MCF 10A (cell line): ENCODE measurements around the gene SASH1. TPM values are rescaled to one million over a fixed set of nuclear protein-coding genes. Genes with fewer than 3 reads are reported as not detected.
"Not testable (repeated sequence)": the region's sequence is repeated elsewhere in the genome, so short reads cannot be mapped to it uniquely, and the experiment has no call there.

Experiments used
- BruUV-seq: library from RNA; stranded (reverse); fragments of 400-500 nt; replicated peaks from 2 replicates; lab custom pipeline; 2021; lab: Mats Ljungman, UMichigan
- CTCF ChIA-PET: fragments of 300-600 bp; sonication (Branson Sonifier 250); formaldehyde crosslinking; extraction: SDS; loops from one replicate; lab custom pipeline; 2021; ENCODE audit warnings: antibody characterized with exemption, inconsistent platforms; lab: Yijun Ruan, JAX
- POLR2A ChIA-PET: fragments of 300-600, 350-650 bp; sonication (Branson Sonifier 250); formaldehyde crosslinking; extraction: SDS; loops from one replicate; lab custom pipeline; 2020; ENCODE audit warnings: antibody characterized with exemption, inconsistent platforms; lab: Yijun Ruan, JAX
- DNase-seq: peaks from one replicate; pipeline ENCODE4 v3.0.0-alpha.2; 2018; ENCODE audit not compliant: unreplicated experiment
- H3K27ac Mint-ChIP-seq: one replicate; pipeline ENCODE4 v1.8.0; 2022; ENCODE audit warnings: mild to moderate bottlenecking, low read depth, mixed read lengths; ENCODE audit not compliant: unreplicated experiment
- H3K27me3 Mint-ChIP-seq: one replicate; pipeline ENCODE4 v1.8.0; 2022; ENCODE audit warnings: mixed read lengths; ENCODE audit not compliant: insufficient read depth, unreplicated experiment
- H3K36me3 Mint-ChIP-seq: one replicate; pipeline ENCODE4 v1.8.0; 2022; ENCODE audit warnings: mild to moderate bottlenecking, moderate library complexity, mixed read lengths; ENCODE audit not compliant: insufficient read depth, unreplicated experiment
- H3K4me1 Mint-ChIP-seq: one replicate; pipeline ENCODE4 v1.8.0; 2022; ENCODE audit warnings: mixed read lengths; ENCODE audit not compliant: insufficient read depth, unreplicated experiment
- H3K4me3 Mint-ChIP-seq: one replicate; pipeline ENCODE4 v1.8.0; 2022; ENCODE audit warnings: mild to moderate bottlenecking, moderate library complexity, mixed read lengths; ENCODE audit not compliant: unreplicated experiment
- H3K9me3 Mint-ChIP-seq: one replicate; pipeline ENCODE4 v1.8.0; 2022; ENCODE audit warnings: mixed read lengths; ENCODE audit not compliant: unreplicated experiment
- intact Hi-C: fragments of 100-400 bp; cut with micrococcal nuclease; formaldehyde crosslinking; loops from 2 replicates; pipeline ENCODE4 v1.14.1; 2022
- total RNA-seq: library from RNA; stranded (reverse); gene quantifications from 2 replicates; pipeline ENCODE4 v1.2.3, GENCODE V29; 2022
- TF ChIP-seq, protein P1 (sequence below): fragments of 200-600 bp; IDR thresholded peaks from one replicate; pipeline ENCODE4 v1.8.0; 2022; ENCODE audit warnings: antibody characterized with exemption, mild to moderate bottlenecking; ENCODE audit not compliant: unreplicated experiment

The SASH1 gene
- total RNA-seq, 1 experiment from 2014 or later: 18.4 TPM

DNA sequence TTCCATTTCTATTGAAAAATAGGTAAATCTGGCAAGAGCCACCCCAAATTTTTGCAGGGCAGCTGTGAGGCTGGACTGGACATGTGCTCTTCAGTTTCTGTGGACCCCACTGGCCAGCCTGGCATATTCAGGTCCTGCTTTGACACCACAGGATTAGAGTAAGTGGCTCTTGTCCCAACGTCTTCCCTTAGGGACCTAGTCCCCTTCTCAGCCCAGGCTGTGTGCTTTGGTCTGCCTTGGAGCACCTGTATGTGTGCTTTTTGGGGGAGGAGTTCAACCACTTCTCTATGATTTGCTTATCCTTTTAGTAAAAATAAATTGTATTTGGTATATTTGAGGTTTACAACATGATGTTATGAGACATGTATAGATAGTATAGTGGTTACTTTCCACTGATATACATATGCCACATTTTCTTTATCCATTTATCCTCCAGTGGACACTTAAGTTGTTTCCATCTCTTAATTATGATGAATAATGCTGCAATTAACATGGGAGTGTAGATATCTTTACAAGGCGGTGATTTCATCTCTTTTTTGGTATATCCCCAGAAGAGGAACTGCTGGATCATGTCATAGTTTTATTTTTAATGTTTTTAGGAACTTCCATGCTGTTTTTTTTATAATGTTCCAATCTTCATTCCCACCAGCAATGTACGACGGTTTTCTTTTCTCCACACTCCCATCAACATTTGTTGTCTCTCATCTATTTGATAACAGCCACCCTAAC, 236.4 kb downstream of the SASH1 start:
- no peaks in the 10 kb centered on the region for H3K36me3 Mint-ChIP-seq
- POLR2A ChIA-PET: interaction anchor here (0.6 to 0.9 kb wide), 3 partner anchors 124 to 683 kb away, joined by 3 read pairs; no protein-coding TSS in a partner anchor
- H3K9me3 Mint-ChIP-seq: no peaks in the 10 kb centered on the region
- no peaks in the 10 kb centered on the region for H3K27me3 Mint-ChIP-seq
- H3K27ac Mint-ChIP-seq: no peak overlapping the region
- H3K4me3 Mint-ChIP-seq: no peak overlapping the region
- intact Hi-C loops: loop anchor here (1.0 to 5.0 kb wide), 7 partner anchors 122 to 854 kb away; no protein-coding TSS in a partner anchor
- TF ChIP-seq, protein P1, sequence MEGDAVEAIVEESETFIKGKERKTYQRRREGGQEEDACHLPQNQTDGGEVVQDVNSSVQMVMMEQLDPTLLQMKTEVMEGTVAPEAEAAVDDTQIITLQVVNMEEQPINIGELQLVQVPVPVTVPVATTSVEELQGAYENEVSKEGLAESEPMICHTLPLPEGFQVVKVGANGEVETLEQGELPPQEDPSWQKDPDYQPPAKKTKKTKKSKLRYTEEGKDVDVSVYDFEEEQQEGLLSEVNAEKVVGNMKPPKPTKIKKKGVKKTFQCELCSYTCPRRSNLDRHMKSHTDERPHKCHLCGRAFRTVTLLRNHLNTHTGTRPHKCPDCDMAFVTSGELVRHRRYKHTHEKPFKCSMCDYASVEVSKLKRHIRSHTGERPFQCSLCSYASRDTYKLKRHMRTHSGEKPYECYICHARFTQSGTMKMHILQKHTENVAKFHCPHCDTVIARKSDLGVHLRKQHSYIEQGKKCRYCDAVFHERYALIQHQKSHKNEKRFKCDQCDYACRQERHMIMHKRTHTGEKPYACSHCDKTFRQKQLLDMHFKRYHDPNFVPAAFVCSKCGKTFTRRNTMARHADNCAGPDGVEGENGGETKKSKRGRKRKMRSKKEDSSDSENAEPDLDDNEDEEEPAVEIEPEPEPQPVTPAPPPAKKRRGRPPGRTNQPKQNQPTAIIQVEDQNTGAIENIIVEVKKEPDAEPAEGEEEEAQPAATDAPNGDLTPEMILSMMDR: no peak
- H3K4me1 Mint-ChIP-seq: no peaks in the 10 kb centered on the region
- no peak for DNase-seq
- no TSS peak for BruUV-seq
- CTCF ChIA-PET: interaction anchor here (0.6 to 3.0 kb wide), 39 partner anchors 9 to 1068 kb away, joined by 3 to 32 read pairs (median 5); no protein-coding TSS in a partner anchor

DNA sequence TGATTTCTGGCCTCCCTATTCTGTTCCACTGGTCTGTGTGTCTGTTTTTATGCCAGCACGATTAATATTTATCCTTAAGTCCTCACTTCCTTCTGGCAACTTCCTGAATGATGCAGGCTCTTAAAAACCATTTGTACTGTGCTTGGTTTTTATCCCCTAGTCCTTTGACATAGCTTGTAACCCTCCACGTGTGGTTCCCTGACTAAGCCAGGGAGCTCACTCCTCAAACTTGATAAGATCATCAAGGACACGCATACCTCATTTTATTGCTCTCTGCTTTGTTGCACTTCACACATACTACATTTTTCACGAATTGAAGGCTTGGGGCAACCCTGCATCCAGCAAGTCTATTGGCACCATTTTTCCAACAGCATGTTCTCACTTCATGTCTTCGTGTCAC, 237.8 kb downstream of the SASH1 start:
- intact Hi-C loops: no loop called here
- ChIA-PET POLR2A (interaction anchor here (0.6 kb wide), 1 partner anchor 1092 kb away, joined by 3 read pairs; no protein-coding TSS in a partner anchor), CTCF (interaction anchor here (0.5 to 1.3 kb wide), 6 partner anchors 30 to 371 kb away, joined by 3 read pairs; no protein-coding TSS in a partner anchor)
- H3K4me1 Mint-ChIP-seq: no peaks in the 10 kb centered on the region
- H3K27me3 Mint-ChIP-seq: no peaks in the 10 kb centered on the region
- no peak for DNase-seq
- H3K4me3 Mint-ChIP-seq: no peak overlapping the region
- H3K36me3 Mint-ChIP-seq: no peaks in the 10 kb centered on the region
- peaks cover 11% of the 10 kb centered on the region for H3K9me3 Mint-ChIP-seq
- H3K27ac Mint-ChIP-seq: no peak overlapping the region
- TF ChIP-seq, protein P1: no peak
- no TSS peak for BruUV-seq

DNA sequence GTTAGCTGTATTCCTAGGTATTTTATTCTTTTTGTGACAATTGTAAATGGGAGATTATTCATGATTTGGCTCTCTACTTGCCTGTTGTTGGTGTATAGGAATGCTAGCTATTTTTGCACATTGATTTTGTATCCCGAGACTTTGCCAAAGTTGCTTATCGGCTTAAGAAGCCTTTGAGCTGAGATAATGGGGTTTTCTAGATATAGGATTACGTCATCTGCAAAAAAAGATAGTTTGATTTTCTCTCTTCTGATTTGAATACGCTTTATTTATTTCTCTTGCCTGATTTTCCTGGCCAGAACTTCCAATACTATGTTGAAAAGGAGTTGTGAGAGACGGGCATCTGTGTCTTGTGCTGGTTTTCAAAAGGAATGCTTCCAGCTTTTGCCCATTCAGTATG, 241.0 kb downstream of the SASH1 start:
- peaks cover 31% of the 10 kb centered on the region for H3K9me3 Mint-ChIP-seq
- no TSS peak for BruUV-seq
- H3K27me3 Mint-ChIP-seq: no peaks in the 10 kb centered on the region
- ChIA-PET CTCF (interaction anchor here (0.6 kb wide), 1 partner anchor 177 kb away, joined by 3 read pairs; no protein-coding TSS in a partner anchor), POLR2A (interaction anchor here (0.7 kb wide), 1 partner anchor 18 kb away, joined by 4 read pairs; no protein-coding TSS in a partner anchor)
- no peak overlapping the region for H3K27ac Mint-ChIP-seq
- H3K4me1 Mint-ChIP-seq: no peaks in the 10 kb centered on the region
- H3K36me3 Mint-ChIP-seq: no peaks in the 10 kb centered on the region
- intact Hi-C loops: no loop called here
- DNase-seq: no peak
- TF ChIP-seq, protein P1: no peak
- no peak overlapping the region for H3K4me3 Mint-ChIP-seq

DNA sequence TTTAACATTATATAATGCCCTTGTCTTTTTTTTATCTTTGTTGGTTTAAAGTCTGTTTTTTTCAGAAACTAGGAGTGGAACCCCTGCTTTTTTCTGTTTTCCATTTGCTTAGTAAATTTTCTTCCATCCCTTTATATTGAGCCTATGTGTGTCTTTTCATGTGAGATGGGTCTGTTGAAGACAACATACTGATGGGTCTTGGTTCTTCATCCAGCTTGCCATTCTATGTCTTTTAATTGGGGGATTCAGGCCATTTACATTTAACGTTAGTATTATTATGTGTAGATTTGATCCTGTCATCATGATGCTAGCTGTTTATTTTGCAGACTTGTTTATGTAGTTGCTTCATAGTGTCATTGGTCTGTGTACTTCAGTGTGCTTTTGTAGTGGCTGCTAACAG, 243.0 kb downstream of the SASH1 start:
- H3K4me3 Mint-ChIP-seq, BruUV-seq: not testable (repeated sequence)
- CTCF ChIA-PET: interaction anchor here (4.0 kb wide), 1 partner anchor 8 kb away, joined by 22 read pairs; no protein-coding TSS in a partner anchor

More for the DNA sequence above, 243.0 kb downstream of the SASH1 start:
- H3K27ac Mint-ChIP-seq, H3K4me1 Mint-ChIP-seq, H3K27me3 Mint-ChIP-seq, intact Hi-C loops, DNase-seq, H3K36me3 Mint-ChIP-seq, POLR2A ChIA-PET: not testable (repeated sequence)
- H3K9me3 Mint-ChIP-seq: peaks cover 31% of the 10 kb centered on the region
